KMS-11 (cell line): ENCODE data around the gene ZBTB5.

Source experiments
- H2AFZ ChIP-seq: fragments of 200-600 bp; sonication (generic); 2 replicates; pipeline ENCODE4 v1.6.1; 2016; ENCODE audit warnings: antibody characterized with exemption, mixed run types, low read depth
- H3K27ac ChIP-seq: fragments of 200-600 bp; sonication (generic); 2 replicates; pipeline ENCODE4 v1.6.1; 2016; ENCODE audit warnings: mild to moderate bottlenecking, mixed run types
- H3K27me3 ChIP-seq: fragments of 200-600 bp; sonication (generic); 2 replicates; pipeline ENCODE4 v1.6.1; 2017; ENCODE audit warnings: mild to moderate bottlenecking, low read depth, mixed run types, moderate library complexity; ENCODE audit not compliant: insufficient read depth
- H3K36me3 ChIP-seq: fragments of 200-600 bp; sonication (generic); 2 replicates; pipeline ENCODE4 v1.6.1; 2017; ENCODE audit warnings: mild to moderate bottlenecking, mixed run types; ENCODE audit not compliant: insufficient read depth
- H3K4me1 ChIP-seq: fragments of 200-600 bp; sonication (generic); 2 replicates; pipeline ENCODE4 v1.6.1; 2016; ENCODE audit warnings: mild to moderate bottlenecking, low read depth, mixed run types; ENCODE audit not compliant: poor library complexity, severe bottlenecking
- H3K4me2 ChIP-seq: fragments of 200-600 bp; sonication (generic); 2 replicates; pipeline ENCODE4 v1.7.0; 2016; ENCODE audit warnings: mild to moderate bottlenecking, mixed run types
- H3K4me3 ChIP-seq: fragments of 200-600 bp; sonication (generic); IDR thresholded peaks from 2 replicates; pipeline ENCODE4 v1.6.1; 2017; ENCODE audit warnings: low read depth, low read length, mixed read lengths; ENCODE audit not compliant: insufficient read depth
- H3K79me2 ChIP-seq: fragments of 200-600 bp; sonication (generic); 2 replicates; pipeline ENCODE4 v1.6.1; 2016; ENCODE audit warnings: low read depth, mixed run types; ENCODE audit not compliant: insufficient read depth
- H3K9ac ChIP-seq: fragments of 200-600 bp; sonication (generic); 2 replicates; pipeline ENCODE4 v1.6.1; 2016; ENCODE audit warnings: mild to moderate bottlenecking, mixed run types
- H4K20me1 ChIP-seq: fragments of 200-600 bp; sonication (generic); 2 replicates; pipeline ENCODE4 v1.6.1; 2016; ENCODE audit warnings: mild to moderate bottlenecking, mixed run types; ENCODE audit not compliant: insufficient read depth
- TF ChIP-seq, protein P1 (sequence below): fragments of 200-600 bp; sonication (generic); conservative IDR thresholded peaks from 2 replicates; pipeline ENCODE4 v1.6.1; 2017; ENCODE audit warnings: low read depth, mild to moderate bottlenecking, antibody characterized with exemption, low read length, moderate library complexity, mixed read lengths

The ZBTB5 gene

DNA sequence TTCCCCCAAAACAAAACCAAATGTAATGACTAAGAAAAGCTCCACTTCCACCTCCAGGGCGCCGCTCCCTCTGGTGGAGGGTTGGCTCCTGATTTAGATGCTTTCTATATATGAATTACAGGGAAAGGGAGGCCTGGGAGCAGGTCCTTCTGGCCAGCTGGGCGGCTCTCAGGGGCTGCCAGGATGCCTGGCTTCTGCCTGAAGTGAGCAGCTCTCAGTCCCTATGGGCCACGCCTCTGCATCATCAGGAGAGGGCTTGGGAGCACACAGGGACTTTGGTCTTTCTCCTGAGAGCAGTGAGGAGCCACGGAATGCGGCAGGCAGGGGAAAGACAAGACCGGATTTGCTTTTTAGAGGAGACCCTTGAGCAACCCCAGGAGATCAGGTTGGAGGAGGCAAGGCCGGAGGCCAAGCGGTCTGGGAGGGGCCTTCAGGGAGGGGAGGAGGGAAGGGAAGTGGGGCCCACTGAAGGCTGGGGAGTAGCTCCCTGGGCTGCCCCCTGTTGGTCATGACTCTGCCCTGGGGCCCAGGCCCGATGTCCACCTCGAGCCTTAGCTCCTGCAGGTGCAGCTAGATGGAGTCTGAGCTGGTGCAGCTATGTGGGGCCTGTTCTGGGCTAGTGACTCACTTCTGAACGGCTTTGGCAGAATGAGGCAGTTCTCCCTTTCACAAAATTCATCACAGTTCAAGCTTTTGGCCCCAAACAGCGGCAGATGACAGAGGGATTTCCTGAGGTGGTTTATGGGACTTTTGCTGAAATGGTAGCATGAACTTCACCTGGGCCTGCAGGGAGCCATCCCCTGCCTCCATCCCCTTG is 54.1 kb downstream of the ZBTB5 start:
- no peak overlapping the region for H3K4me3 ChIP-seq
- peaks cover 59% of the 10 kb centered on the region for H3K27me3 ChIP-seq
- H3K36me3 ChIP-seq, result no peaks in the 10 kb centered on the region
- H2AFZ ChIP-seq, result no peak overlapping the region
- no peaks in the 10 kb centered on the region for H3K79me2 ChIP-seq
- H3K27ac ChIP-seq, result no peak overlapping the region
- H3K9ac ChIP-seq, result no peak overlapping the region
- TF ChIP-seq, protein P1, sequence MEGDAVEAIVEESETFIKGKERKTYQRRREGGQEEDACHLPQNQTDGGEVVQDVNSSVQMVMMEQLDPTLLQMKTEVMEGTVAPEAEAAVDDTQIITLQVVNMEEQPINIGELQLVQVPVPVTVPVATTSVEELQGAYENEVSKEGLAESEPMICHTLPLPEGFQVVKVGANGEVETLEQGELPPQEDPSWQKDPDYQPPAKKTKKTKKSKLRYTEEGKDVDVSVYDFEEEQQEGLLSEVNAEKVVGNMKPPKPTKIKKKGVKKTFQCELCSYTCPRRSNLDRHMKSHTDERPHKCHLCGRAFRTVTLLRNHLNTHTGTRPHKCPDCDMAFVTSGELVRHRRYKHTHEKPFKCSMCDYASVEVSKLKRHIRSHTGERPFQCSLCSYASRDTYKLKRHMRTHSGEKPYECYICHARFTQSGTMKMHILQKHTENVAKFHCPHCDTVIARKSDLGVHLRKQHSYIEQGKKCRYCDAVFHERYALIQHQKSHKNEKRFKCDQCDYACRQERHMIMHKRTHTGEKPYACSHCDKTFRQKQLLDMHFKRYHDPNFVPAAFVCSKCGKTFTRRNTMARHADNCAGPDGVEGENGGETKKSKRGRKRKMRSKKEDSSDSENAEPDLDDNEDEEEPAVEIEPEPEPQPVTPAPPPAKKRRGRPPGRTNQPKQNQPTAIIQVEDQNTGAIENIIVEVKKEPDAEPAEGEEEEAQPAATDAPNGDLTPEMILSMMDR, result peak; percentile 40; the same call in 1 of the 2 replicates
- no peaks in the 10 kb centered on the region for H4K20me1 ChIP-seq
- H3K4me2 ChIP-seq, result no peak overlapping the region
- peaks cover 44% of the 10 kb centered on the region for H3K4me1 ChIP-seq

DNA sequence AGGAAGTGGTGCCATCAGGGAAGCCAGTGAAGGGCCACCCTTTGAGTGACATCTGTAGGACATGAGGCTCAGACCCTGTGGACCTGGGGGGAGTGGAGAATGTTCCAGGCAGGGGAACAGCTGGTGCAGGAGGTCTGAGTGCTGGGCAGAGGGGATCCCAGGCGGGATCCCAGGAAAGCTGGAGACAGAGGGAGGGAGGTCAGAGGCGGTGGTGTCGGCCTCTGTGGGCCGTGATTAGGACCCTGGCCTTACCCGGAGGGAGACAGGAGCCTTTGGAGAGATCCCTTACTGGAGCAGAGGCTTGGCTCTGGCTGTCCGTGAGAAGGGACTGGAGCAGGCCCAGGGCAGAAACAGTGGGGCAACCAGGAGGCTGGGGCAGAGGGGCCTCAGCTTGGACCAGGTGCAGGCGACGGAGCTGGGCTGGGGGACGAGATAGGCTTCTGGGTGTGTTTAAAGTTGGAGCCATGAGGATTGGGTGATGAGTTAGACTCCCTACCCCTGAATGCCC is 54.8 kb downstream of the ZBTB5 start:
- TF ChIP-seq, protein P1, result no peak
- no peak overlapping the region for H3K4me3 ChIP-seq

DNA sequence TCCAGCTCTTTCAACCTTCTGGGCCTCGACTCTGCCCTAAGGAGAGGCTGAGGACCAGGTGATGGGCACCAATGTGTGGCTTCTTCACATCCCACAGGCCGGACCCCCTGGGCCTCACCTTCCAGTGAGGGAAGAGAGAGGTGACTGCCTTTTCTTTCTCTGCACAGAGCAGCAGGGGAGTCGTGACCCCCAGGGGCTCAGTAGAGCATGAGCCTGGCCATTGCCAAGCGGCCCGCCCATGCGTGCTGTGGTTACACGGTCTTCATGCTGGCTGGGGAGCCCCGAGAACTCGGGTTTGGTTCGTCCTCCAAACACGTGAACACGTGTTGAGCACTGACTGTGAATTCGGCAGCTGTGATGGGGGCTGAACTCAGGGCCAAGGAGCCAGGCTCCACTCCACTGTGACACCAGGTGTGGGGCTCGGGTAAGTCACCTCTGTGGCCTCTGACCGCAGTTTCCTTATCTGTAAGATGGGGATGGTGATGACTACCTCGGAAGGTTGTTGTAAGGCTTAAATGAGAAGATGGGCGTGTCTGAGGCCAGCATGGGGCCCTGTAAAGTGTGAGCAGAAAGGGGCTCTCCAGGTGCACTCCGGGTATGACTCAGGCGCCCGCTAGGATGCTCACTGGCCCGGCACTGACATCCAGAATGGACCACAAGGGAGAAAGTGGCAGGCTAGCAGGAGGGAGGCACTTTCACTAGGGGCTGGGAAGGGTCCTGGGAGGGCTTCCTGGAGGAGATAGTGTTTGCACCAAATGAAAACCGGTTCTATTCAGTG is 56.1 kb downstream of the ZBTB5 start:
- no peak overlapping the region for H3K27ac ChIP-seq
- peaks cover 36% of the 10 kb centered on the region for H3K4me1 ChIP-seq
- H3K27me3 ChIP-seq, result peaks cover 49% of the 10 kb centered on the region
- no peak overlapping the region for H3K4me3 ChIP-seq
- H3K36me3 ChIP-seq, result no peaks in the 10 kb centered on the region
- TF ChIP-seq, protein P1, result no peak
- no peaks in the 10 kb centered on the region for H3K79me2 ChIP-seq
- H3K9ac ChIP-seq, result no peak overlapping the region
- H2AFZ ChIP-seq, result peak overlapping the region; percentile 7; the same call in 1 of the 2 replicates
- no peaks in the 10 kb centered on the region for H4K20me1 ChIP-seq
- peak overlapping the region; percentile 76 for H3K4me2 ChIP-seq

More for the DNA sequence above, 54.8 kb downstream of the ZBTB5 start:
- Histone ChIP-seq H2AFZ (no peak overlapping the region), H3K4me2 (peak overlapping the region; percentile 13; the same call in 1 of the 2 replicates), H3K27ac (no peak overlapping the region), H3K9ac (no peak overlapping the region), H3K4me1 (peaks cover 42% of the 10 kb centered on the region), H3K79me2 (no peaks in the 10 kb centered on the region), H3K27me3 (peaks cover 59% of the 10 kb centered on the region), H3K36me3 (no peaks in the 10 kb centered on the region), H4K20me1 (no peaks in the 10 kb centered on the region)

DNA sequence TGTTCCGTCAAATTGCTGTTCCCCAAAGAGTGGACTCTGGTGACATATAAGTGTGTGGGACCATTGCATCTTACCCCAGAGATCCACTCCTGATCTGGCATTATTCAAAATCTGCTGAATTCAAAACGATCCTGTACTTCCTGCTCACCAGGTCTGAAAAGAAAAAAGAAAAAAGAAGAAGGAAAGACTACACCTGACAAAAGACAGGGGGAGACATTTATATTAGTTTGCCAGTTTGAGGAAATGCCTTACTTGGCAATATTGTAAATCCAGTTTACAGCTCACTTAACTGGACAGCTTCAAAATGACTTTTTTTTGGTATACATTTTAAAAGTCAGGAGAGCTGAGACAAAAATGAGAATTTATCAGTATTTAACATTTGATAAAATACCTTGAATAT is 57.8 kb downstream of the ZBTB5 start:
- Histone ChIP-seq H2AFZ (no peak overlapping the region), H3K4me3 (no peak overlapping the region), H3K9ac (no peak overlapping the region), H3K27ac (no peak overlapping the region), H3K36me3 (no peaks in the 10 kb centered on the region), H4K20me1 (no peaks in the 10 kb centered on the region), H3K4me2 (no peak overlapping the region), H3K4me1 (peaks cover 36% of the 10 kb centered on the region), H3K27me3 (peaks cover 33% of the 10 kb centered on the region), H3K79me2 (no peaks in the 10 kb centered on the region)
- TF ChIP-seq, protein P1, result 0 out of 2 replicates have a peak, but pooled peaks have one; percentile 32
